Progenitor cell of endocrine pancreas (in vitro differentiated cells): ENCODE data around the gene EFHD2. TPM values are rescaled to one million over a fixed set of nuclear protein-coding genes. Genes with fewer than 3 reads are reported as not detected.
A peak's percentile ranks its signal among the peaks of the same experiment; 100 is the strongest.

ENCODE experiments used
- DNase-seq: peaks from one replicate; pipeline ENCODE4 v3.0.0; 2021; ENCODE audit warnings: low spot score; ENCODE audit not compliant: unreplicated experiment
- H3K27ac Mint-ChIP-seq: 2 replicates; pipeline ENCODE4 v1.8.0; 2021; ENCODE audit warnings: mild to moderate bottlenecking, moderate library complexity, mixed read lengths
- H3K27me3 Mint-ChIP-seq: 2 replicates; pipeline ENCODE4 v1.8.0; 2021; ENCODE audit warnings: mixed read lengths
- H3K36me3 Mint-ChIP-seq: 2 replicates; pipeline ENCODE4 v1.8.0; 2022; ENCODE audit warnings: mixed read lengths; ENCODE audit not compliant: insufficient read depth
- H3K4me1 Mint-ChIP-seq: 2 replicates; pipeline ENCODE4 v1.8.0; 2021; ENCODE audit warnings: low read depth, mixed read lengths
- H3K4me3 Mint-ChIP-seq: 2 replicates; pipeline ENCODE4 v1.8.0; 2021; ENCODE audit warnings: low read depth, mild to moderate bottlenecking, moderate library complexity, mixed read lengths
- H3K9me3 Mint-ChIP-seq: 2 replicates; pipeline ENCODE4 v1.8.0; 2021; ENCODE audit warnings: low read depth, mixed read lengths
- CTCF ChIP-seq: fragments of 200-600 bp; sonication (generic); IDR thresholded peaks from one replicate; pipeline ENCODE4 v1.5.0; 2021; ENCODE audit warnings: antibody characterized with exemption, mild to moderate bottlenecking; ENCODE audit not compliant: unreplicated experiment
- total RNA-seq: library from RNA; stranded (reverse); gene quantifications from 2 replicates; pipeline ENCODE4 v1.2.1, GENCODE V29; 2021

EFHD2 gene
- total RNA-seq, 1 donor from 2014 or later: 19.4 TPM

DNA sequence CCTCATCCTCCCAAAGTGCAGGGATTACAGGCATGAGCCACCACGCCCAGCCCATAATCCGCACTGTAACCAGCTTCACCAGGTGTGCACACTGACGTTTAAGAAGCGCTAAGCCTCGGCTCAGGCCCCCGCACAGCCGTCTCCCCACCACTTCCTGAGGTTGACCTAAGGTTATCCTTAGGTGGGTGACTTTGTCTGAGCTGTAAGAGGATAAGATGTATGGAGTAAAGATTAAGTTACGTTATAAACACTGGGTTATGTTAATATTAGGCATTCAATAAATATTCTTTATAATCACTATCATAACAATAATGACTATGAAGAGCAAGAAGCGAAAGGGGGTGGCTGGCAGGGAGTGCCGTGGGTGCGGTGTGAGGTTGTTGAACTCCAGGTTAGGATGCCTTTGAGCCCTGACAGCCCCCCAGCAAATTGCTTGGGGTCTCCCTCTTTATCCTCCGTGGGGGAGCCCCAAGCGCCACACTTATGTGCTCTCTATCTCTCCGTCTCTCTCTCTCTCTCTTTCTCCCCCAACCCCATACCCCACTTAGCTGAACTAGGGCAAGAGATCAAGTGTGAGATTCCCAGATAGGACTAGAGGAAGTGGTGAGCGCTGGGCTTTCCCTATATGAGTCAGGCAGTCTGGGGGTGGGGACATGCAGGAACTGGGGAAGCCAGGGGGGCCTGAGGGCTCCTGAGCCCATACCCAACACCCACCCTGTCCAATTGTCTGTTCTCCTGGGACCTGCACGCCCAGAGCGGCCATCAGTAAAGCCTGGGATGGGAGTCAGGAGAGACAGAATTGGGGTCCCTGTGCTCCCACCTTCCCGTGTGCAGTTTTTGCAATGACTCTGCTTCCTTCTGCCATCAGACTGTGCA, 7.6 kb downstream of the EFHD2 start:
- no peak for TF ChIP-seq CTCF
- H3K9me3 Mint-ChIP-seq: peaks cover 3% of the 10 kb centered on the region
- no peak overlapping the region for H3K4me3 Mint-ChIP-seq
- H3K36me3 Mint-ChIP-seq: peaks cover 4% of the 10 kb centered on the region
- no peak for DNase-seq
- H3K27me3 Mint-ChIP-seq: peaks cover 8% of the 10 kb centered on the region
- peaks cover 2% of the 10 kb centered on the region for H3K4me1 Mint-ChIP-seq
- H3K27ac Mint-ChIP-seq: no peak overlapping the region

DNA sequence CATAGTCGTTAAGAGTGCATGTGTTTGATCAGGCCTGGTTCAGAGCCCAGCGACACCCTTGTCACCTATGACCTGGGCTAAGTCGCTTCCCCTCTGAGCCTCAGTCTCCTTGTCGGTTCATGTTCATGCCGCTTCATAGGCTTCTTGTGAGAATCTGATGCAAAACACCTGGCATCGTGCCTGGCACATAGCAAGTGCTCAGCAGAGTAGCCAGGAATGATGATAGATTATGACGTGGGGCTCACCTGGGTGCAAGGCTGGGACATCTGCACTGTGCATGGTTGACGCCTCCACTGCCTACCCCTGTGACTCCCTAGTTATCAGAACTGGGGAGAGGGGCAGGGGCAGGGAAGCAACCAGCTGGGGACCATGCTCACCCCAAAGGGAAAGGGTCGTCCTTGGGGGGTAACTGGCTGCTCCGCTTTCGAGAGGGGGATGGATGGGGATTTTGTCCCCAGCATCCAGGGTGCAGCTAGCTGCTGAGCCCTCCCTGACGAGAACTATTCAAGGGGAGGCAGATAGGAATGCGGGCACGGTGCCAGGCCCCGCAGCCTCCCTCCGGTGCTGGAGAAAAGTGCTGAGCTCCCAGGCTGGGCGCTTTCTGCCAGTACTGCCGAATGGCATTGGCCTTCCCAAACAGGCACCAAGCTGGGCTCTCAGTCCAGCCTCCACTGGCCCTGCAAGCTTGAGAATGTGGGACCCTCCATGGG, 9.3 kb downstream of the EFHD2 start:
- Mint-ChIP-seq H3K4me3 (no peak overlapping the region), H3K36me3 (peaks cover 4% of the 10 kb centered on the region), H3K9me3 (peaks cover 3% of the 10 kb centered on the region), H3K4me1 (peaks cover 6% of the 10 kb centered on the region), H3K27me3 (no peaks in the 10 kb centered on the region), H3K27ac (peak overlapping the region; percentile 64)
- no peak for TF ChIP-seq CTCF
- DNase-seq: no peak

DNA sequence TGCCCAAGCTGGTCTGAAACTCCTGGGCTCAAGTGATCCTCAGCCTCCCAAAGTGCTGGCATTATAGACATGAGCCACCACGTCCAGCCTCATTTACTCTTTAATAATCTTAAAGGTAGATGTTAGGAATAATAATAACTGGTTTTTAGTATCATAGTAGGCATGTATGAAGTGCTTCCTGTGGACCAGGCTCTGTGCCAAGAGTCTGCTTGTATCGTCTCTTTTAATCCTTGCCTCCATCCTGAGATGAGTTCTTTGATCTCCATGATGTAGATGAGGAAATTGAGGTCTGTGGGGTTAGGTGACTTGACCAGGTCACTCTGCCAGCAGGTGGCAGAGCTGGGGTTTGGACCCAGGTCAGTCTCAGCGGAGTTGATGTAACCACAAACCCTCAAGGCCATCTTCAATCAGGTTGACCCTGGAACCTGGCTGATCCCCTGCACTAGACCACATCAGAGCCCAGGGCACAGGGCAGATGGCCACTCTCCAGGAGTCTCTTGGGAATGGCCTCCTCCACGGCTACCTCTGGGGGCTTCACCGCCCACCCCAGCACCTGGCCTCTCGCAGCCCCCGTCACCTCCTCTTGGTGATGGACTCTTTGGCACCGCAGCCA, 11.3 kb downstream of the EFHD2 start:
- DNase-seq: no peak
- no peak overlapping the region for H3K4me3 Mint-ChIP-seq
- peaks cover 15% of the 10 kb centered on the region for H3K4me1 Mint-ChIP-seq
- no peak for TF ChIP-seq CTCF
- peaks cover 3% of the 10 kb centered on the region for H3K9me3 Mint-ChIP-seq
- peaks cover 4% of the 10 kb centered on the region for H3K36me3 Mint-ChIP-seq
- no peak overlapping the region for H3K27ac Mint-ChIP-seq
- no peaks in the 10 kb centered on the region for H3K27me3 Mint-ChIP-seq

DNA sequence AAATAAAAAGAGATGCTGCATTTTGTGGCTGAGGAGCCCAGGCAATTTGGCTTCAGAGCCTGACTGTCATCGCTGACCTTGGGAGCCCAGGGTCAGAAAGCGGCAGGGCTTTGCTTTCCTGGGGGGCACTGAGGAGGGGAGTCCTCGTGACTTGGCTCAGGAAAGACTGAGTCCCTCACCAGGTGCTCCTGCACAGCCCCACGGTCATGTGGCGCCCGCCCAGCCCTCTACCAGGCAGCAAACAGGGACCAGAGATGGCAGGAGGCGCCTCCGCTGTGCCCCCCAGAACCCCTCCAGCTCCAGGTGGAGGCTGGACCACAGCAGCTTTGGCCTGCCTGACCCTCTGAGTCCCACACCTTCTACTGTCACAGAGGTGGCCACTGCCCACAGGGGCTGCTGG, 13.2 kb downstream of the EFHD2 start:
- Mint-ChIP-seq H3K4me1 (peaks cover 15% of the 10 kb centered on the region), H3K27me3 (no peaks in the 10 kb centered on the region), H3K4me3 (no peak overlapping the region), H3K36me3 (peaks cover 9% of the 10 kb centered on the region), H3K9me3 (peaks cover 3% of the 10 kb centered on the region), H3K27ac (no peak overlapping the region)
- TF ChIP-seq CTCF: no peak
- no peak for DNase-seq

- peaks cover 9% of the 10 kb centered on the region for H3K36me3 Mint-ChIP-seq
- H3K27me3 Mint-ChIP-seq: no peaks in the 10 kb centered on the region
- H3K9me3 Mint-ChIP-seq: peaks cover 3% of the 10 kb centered on the region
- peaks cover 15% of the 10 kb centered on the region for H3K4me1 Mint-ChIP-seq
- no peak overlapping the region for H3K4me3 Mint-ChIP-seq
- H3K27ac Mint-ChIP-seq: peak overlapping the region; percentile 94
- TF ChIP-seq CTCF: no peak
- DNase-seq: no peak
These were observed 13.8 kb downstream of the EFHD2 start for GRCh38 chr1:15423355-15424077.
